Activated T-helper 1 cell treated with anti-CD3 and anti-CD28 coated beads, Interleukin-12 subunit alpha, Interleukin-12 subunit beta, Interleukin-2, Interleukin-4 antibody, amounts not matched to agents 30 ng/mL and 10 ng/mL and 1 ng/mL, durations not matched to agents 14 hours and 24 hours and 36 hours (primary cell): Measurements from ENCODE around the gene GLIS1. TPM values are rescaled to one million over a fixed set of nuclear protein-coding genes. Genes with fewer than 3 reads are reported as not detected.

Source experiments
- DNase-seq: peaks from one replicate; pipeline ENCODE4 v3.0.0; 2021; ENCODE audit warnings: low spot score
- H3K27ac Mint-ChIP-seq: one replicate; pipeline ENCODE4 v1.8.0; 2021; ENCODE audit warnings: mild to moderate bottlenecking, mixed read lengths
- H3K27me3 Mint-ChIP-seq: one replicate; pipeline ENCODE4 v1.8.0; 2022; ENCODE audit warnings: mild to moderate bottlenecking, moderate library complexity, mixed read lengths; ENCODE audit not compliant: insufficient read depth
- H3K36me3 Mint-ChIP-seq: one replicate; pipeline ENCODE4 v1.8.0; 2021; ENCODE audit warnings: low read depth, mixed read lengths
- H3K4me1 Mint-ChIP-seq: one replicate; pipeline ENCODE4 v1.8.0; 2021; ENCODE audit warnings: low read depth, mixed read lengths
- H3K4me3 Mint-ChIP-seq: one replicate; pipeline ENCODE4 v1.8.0; 2021; ENCODE audit warnings: mild to moderate bottlenecking, moderate library complexity, mixed read lengths
- H3K9me3 Mint-ChIP-seq: one replicate; pipeline ENCODE4 v1.8.0; 2021; ENCODE audit warnings: mixed read lengths
- intact Hi-C: fragments of 100-400 bp; cut with micrococcal nuclease; formaldehyde crosslinking; loops from one replicate; pipeline ENCODE4 v1.15.1; 2024
- total RNA-seq: library from RNA; stranded (reverse); gene quantifications from 2 replicates; pipeline ENCODE4 v1.2.3, GENCODE V29; 2022

GLIS1 gene
- total RNA-seq, 1 donor from 2014 or later: 0.05 TPM

GRCh38 chr1:53608071-53608470 is 130.9 kb downstream of the GLIS1 start:
- peaks cover 2% of the 10 kb centered on the region for H3K36me3 Mint-ChIP-seq
- no peaks in the 10 kb centered on the region for H3K4me1 Mint-ChIP-seq
- no peak overlapping the region for H3K27ac Mint-ChIP-seq

GRCh38 chr1:53606651-53607051 is 132.3 kb downstream of the GLIS1 start:
- Mint-ChIP-seq H3K9me3 (peaks cover 15% of the 10 kb centered on the region), H3K27me3 (peaks cover 15% of the 10 kb centered on the region), H3K27ac (no peak overlapping the region)

More at GRCh38 chr1:53608071-53608470, 130.9 kb downstream of the GLIS1 start:
- Mint-ChIP-seq H3K27me3 (peaks cover 16% of the 10 kb centered on the region), H3K9me3 (peaks cover 17% of the 10 kb centered on the region), H3K4me3 (no peak overlapping the region)
- no peak for DNase-seq
- intact Hi-C loops: no loop called here

GRCh38 chr1:53606197-53606596 is 132.8 kb downstream of the GLIS1 start:
- Mint-ChIP-seq H3K27me3 (peaks cover 12% of the 10 kb centered on the region), H3K27ac (no peak overlapping the region), H3K4me1 (no peaks in the 10 kb centered on the region), H3K9me3 (peaks cover 11% of the 10 kb centered on the region), H3K36me3 (peaks cover 2% of the 10 kb centered on the region), H3K4me3 (no peak overlapping the region)
- no peak for DNase-seq
- intact Hi-C loops: no loop called here

More at GRCh38 chr1:53606651-53607051, 132.3 kb downstream of the GLIS1 start:
- Mint-ChIP-seq H3K36me3 (peaks cover 2% of the 10 kb centered on the region), H3K4me3 (no peak overlapping the region), H3K4me1 (no peaks in the 10 kb centered on the region)
- DNase-seq: no peak
- intact Hi-C loops: no loop called here

DNA sequence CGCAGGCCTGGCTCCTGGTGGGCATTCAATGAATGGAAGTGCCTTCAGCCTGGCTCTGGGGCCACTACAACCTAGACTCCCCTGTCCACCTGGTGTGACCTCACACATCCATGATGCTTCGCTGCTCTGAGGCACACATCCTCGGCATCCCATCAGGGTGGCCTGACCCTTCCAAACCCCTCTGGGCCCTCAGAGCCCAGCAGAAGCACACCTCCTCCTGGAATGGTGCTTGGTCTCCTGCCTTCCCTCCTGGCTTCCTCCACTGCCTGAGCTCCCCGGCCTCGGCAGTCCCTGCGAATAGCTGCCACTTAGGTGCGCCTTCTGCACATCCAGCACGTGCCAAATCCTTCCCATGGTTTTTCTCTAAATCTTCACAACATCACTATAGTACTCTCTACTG is 133.8 kb downstream of the GLIS1 start:
- intact Hi-C loops: no loop called here
- peaks cover 6% of the 10 kb centered on the region for H3K4me1 Mint-ChIP-seq
- H3K4me3 Mint-ChIP-seq: no peak overlapping the region
- H3K36me3 Mint-ChIP-seq: peaks cover 1% of the 10 kb centered on the region
- H3K27me3 Mint-ChIP-seq: peaks cover 12% of the 10 kb centered on the region
- H3K27ac Mint-ChIP-seq: no peak overlapping the region
- DNase-seq: no peak
- peaks cover 3% of the 10 kb centered on the region for H3K9me3 Mint-ChIP-seq

DNA sequence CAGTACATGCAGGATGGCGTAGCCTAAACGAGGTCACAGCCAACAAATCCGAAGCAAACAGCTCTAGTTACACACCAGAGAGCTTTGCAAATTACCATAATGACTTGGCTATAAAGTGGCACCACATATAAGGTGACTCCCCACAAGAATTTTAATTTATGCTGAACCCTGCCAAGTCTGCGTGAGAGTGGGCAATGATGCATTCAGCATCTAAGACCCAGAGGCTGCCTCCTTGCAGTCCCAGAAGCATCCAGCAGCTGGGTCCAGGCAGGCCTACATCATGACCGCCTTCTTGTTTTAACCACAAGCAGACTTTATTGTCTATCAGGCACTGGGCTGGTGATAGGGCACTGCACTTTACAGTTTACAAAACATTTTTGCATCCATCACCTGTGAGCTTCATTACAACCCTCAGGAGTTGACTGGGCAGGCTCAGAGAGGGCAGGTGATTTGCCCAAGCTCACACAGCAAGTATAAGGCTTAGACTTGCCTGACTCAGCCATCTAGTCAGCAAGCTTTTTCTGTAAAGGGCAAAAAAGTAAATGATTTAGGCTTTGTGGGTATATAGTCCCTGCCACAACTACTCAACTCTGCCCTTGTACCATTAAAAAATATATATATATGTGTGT is 134.6 kb downstream of the GLIS1 start:
- Mint-ChIP-seq H3K4me3 (no peak overlapping the region), H3K27me3 (peaks cover 11% of the 10 kb centered on the region), H3K27ac (no peak overlapping the region), H3K9me3 (peaks cover under 1% of the 10 kb centered on the region), H3K4me1 (peaks cover 6% of the 10 kb centered on the region), H3K36me3 (no peaks in the 10 kb centered on the region)
- intact Hi-C loops: no loop called here
- DNase-seq: no peak

- DNase-seq: no peak
- Mint-ChIP-seq H3K27me3 (peaks cover 11% of the 10 kb centered on the region), H3K36me3 (no peaks in the 10 kb centered on the region), H3K27ac (no peak overlapping the region), H3K4me3 (no peak overlapping the region), H3K4me1 (peaks cover 6% of the 10 kb centered on the region), H3K9me3 (no peaks in the 10 kb centered on the region)
- intact Hi-C loops: no loop called here
Observed at GRCh38 chr1:53603431-53603830, 135.5 kb downstream of the GLIS1 start.

DNA sequence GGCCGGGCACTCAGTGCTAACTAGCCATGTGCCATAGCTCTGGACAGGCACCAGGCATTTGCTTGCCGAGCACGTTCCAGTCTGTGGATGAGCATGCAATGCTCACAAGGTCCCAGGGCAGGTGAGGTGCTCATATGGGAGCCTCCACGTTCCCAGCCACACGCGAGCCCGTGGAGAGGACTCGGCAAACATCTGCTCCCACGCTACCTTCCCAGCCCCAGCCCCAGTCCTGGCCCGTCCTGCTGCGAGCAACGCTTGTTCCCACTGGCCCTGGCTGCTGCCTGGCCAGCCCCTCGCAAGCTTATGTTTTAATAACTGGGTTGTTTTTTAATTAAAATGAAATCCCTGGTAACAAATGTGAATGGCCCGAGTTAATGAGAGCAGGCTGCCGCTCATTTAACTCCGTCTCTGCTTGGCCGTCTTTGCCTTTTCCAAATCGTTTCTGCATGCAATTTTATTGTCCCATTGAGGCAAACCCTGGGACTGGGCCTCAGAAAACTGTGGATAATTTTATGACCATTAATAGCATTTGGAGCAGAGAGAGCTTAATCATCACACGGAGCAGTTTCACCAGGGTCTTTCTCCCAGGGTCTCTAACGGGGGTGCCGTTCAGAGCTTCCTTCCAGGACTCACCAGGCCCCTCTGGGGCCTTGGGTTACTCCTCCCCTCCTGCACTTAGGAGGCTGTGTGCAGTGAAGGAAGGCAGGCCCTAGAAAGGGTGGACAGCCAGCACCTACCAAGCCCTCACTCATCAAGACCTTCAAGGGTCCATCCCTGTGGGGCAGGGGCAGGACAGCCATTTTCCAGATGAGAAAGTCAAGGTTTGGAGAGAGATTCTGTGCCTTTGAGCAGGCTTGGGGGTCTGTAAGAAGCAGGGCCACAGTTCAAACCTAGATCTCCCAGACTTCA is 136.8 kb downstream of the GLIS1 start:
- H3K27me3 Mint-ChIP-seq: peaks cover under 1% of the 10 kb centered on the region
- no peaks in the 10 kb centered on the region for H3K36me3 Mint-ChIP-seq
- no peak overlapping the region for H3K27ac Mint-ChIP-seq
- H3K9me3 Mint-ChIP-seq: no peaks in the 10 kb centered on the region
- intact Hi-C loops: no loop called here
- H3K4me3 Mint-ChIP-seq: no peak overlapping the region
- no peak for DNase-seq
- H3K4me1 Mint-ChIP-seq: peaks cover 6% of the 10 kb centered on the region

DNA sequence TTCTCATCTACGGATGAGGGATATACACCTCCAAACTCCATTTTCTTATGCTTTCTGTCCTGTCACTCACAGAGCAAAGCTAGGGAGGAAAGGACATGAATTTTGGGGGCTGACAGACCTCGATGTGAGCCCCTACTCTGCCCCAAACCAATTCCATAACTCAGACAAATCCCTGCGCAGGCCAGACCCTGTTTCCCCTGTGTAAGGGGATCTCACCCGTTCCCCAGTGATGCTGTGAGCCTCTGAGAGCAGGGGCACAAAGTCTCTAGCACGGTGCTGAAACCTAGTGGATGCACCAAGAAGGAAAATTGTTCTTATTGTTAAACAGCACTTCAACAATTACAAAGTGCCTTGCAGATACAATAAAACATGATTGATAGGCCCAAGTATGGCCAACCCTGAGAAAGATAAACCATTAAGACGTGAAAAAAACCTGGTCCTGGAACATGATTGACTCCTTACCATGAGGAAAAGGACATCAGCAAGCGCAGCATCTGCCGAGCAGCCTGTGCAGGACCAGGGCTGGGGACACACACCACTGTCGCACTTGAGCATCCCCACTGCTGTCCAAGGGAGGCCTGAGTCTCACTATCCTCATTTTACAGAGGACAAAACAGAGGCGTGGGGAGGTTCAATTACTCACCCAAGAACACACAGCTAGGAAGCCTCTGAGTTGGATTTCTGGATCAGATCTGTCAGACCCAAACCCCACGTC is 137.8 kb downstream of the GLIS1 start:
- Mint-ChIP-seq H3K27me3 (no peaks in the 10 kb centered on the region), H3K4me3 (no peak overlapping the region), H3K27ac (no peak overlapping the region), H3K4me1 (peaks cover 6% of the 10 kb centered on the region), H3K36me3 (no peaks in the 10 kb centered on the region), H3K9me3 (no peaks in the 10 kb centered on the region)
- DNase-seq: no peak
- intact Hi-C loops: no loop called here

GRCh38 chr1:53600561-53600960 is 138.4 kb downstream of the GLIS1 start:
- Mint-ChIP-seq H3K36me3 (no peaks in the 10 kb centered on the region), H3K9me3 (no peaks in the 10 kb centered on the region), H3K4me1 (peaks cover 6% of the 10 kb centered on the region), H3K4me3 (no peak overlapping the region), H3K27ac (no peak overlapping the region), H3K27me3 (peaks cover 1% of the 10 kb centered on the region)
- no peak for DNase-seq
- intact Hi-C loops: no loop called here

GRCh38 chr1:53600001-53600400 is 139.0 kb downstream of the GLIS1 start:
- Mint-ChIP-seq H3K4me1 (peaks cover 6% of the 10 kb centered on the region), H3K27me3 (peaks cover 1% of the 10 kb centered on the region), H3K27ac (no peak overlapping the region), H3K4me3 (no peak overlapping the region), H3K9me3 (no peaks in the 10 kb centered on the region), H3K36me3 (no peaks in the 10 kb centered on the region)
- no peak for DNase-seq
- intact Hi-C loops: no loop called here

DNA sequence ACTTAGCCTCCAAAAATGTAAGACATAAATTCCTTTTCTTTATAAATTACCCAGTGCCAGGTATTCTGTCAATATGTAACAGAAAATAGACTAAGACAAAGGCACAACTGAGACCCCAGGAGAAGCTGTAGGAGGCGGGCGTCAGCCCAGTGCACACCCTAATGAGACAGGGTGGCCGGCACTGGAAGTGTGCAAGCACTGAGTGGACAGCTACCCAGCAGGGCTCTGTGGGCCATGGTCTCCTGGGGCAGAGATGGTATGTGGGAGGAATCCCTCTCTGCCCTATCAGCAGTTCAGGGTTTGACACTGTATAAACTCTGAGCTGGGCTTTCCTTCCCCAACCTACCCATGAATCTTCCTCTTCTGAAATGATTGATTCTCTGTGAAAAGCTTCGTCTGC is 139.5 kb downstream of the GLIS1 start:
- H3K27me3 Mint-ChIP-seq: peaks cover 1% of the 10 kb centered on the region
- no peaks in the 10 kb centered on the region for H3K9me3 Mint-ChIP-seq
- intact Hi-C loops: no loop called here
- no peak for DNase-seq
- H3K4me3 Mint-ChIP-seq: no peak overlapping the region
- peaks cover 6% of the 10 kb centered on the region for H3K4me1 Mint-ChIP-seq
- no peak overlapping the region for H3K27ac Mint-ChIP-seq
- no peaks in the 10 kb centered on the region for H3K36me3 Mint-ChIP-seq

- intact Hi-C loops: no loop called here
- no peak for DNase-seq
- Mint-ChIP-seq H3K9me3 (no peaks in the 10 kb centered on the region), H3K36me3 (no peaks in the 10 kb centered on the region), H3K4me3 (no peak overlapping the region), H3K27ac (no peak overlapping the region), H3K4me1 (peaks cover 6% of the 10 kb centered on the region), H3K27me3 (peaks cover 1% of the 10 kb centered on the region)
Observed at GRCh38 chr1:53598966-53599365, 140.0 kb downstream of the GLIS1 start.

- H3K9me3 Mint-ChIP-seq: no peaks in the 10 kb centered on the region
- intact Hi-C loops: loop anchor here (2.0 kb wide), 1 partner anchor 111 kb away; no protein-coding TSS in a partner anchor
- peaks cover 4% of the 10 kb centered on the region for H3K27me3 Mint-ChIP-seq
- no peak overlapping the region for H3K27ac Mint-ChIP-seq
- no peak for DNase-seq
- no peaks in the 10 kb centered on the region for H3K36me3 Mint-ChIP-seq
- no peak overlapping the region for H3K4me3 Mint-ChIP-seq
- H3K4me1 Mint-ChIP-seq: peaks cover 4% of the 10 kb centered on the region
Observed at GRCh38 chr1:53595906-53596305, 143.1 kb downstream of the GLIS1 start.
